Choroid plexus epithelial cell (primary cell): ENCODE data around the gene SCP2.
"Not testable (repeated sequence)": the region's sequence is repeated elsewhere in the genome, so short reads cannot be mapped to it uniquely, and the experiment has no call there.

ENCODE experiments used
- DNase-seq: peaks from one replicate; pipeline ENCODE4 v3.0.0-alpha.2; 2010; ENCODE audit warnings: low read depth
- H3K4me3 ChIP-seq: 2 replicates; pipeline ENCODE4 v1.5.1; 2011; ENCODE audit warnings: low read depth, mild to moderate bottlenecking, control low read depth, low read length, moderate library complexity
- TF ChIP-seq, protein P1 (sequence below): conservative IDR thresholded peaks from 2 replicates; pipeline ENCODE4 v1.5.1; 2011; ENCODE audit warnings: low read depth, mild to moderate bottlenecking, control low read depth, inconsistent platforms, low read length, moderate library complexity

The SCP2 gene

DNA sequence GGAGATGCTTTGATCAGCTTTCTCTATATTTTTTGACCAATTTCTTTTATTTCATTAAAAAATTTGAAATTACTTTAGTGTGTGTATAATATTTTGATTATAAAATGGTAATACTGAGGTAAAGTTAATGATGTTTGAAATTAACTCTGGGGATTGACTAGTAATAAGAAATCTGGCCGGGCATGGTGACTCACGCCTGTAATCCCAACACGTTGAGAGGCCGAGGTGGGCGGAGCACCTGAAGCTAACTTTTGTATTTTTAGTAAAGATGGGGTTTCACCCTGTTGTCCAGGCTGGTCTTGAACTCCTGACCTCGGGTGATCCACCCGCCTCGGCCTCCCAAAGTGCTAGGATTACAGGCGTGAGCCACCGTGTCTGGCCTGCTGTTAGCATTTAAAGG, 17.5 kb downstream of the SCP2 start:
- no peak for DNase-seq
- TF ChIP-seq, protein P1, sequence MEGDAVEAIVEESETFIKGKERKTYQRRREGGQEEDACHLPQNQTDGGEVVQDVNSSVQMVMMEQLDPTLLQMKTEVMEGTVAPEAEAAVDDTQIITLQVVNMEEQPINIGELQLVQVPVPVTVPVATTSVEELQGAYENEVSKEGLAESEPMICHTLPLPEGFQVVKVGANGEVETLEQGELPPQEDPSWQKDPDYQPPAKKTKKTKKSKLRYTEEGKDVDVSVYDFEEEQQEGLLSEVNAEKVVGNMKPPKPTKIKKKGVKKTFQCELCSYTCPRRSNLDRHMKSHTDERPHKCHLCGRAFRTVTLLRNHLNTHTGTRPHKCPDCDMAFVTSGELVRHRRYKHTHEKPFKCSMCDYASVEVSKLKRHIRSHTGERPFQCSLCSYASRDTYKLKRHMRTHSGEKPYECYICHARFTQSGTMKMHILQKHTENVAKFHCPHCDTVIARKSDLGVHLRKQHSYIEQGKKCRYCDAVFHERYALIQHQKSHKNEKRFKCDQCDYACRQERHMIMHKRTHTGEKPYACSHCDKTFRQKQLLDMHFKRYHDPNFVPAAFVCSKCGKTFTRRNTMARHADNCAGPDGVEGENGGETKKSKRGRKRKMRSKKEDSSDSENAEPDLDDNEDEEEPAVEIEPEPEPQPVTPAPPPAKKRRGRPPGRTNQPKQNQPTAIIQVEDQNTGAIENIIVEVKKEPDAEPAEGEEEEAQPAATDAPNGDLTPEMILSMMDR, result no peak

DNA sequence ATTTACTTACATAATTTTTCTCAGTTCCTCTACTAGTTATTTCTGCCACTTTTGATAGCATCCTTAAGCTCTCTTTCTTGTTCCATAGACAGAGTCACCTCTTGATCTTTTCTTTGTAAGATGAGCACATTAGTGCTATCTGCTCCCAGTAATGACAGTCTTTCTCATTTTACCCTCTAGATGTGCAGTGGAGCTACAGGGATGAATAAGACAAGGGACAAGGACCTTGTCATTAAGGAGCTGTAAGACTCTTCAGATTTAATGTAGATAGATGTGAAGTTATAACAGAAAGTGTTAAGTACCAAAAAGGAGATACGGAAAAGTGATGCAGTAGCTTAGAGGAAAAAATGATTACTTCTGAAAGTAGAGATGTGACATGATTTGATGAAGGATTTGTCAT, 20.4 kb downstream of the SCP2 start:
- no peak overlapping the region for H3K4me3 ChIP-seq
- DNase-seq, result no peak
- TF ChIP-seq, protein P1, result no peak

More for the DNA sequence above, 17.5 kb downstream of the SCP2 start:
- no peak overlapping the region for H3K4me3 ChIP-seq

DNA sequence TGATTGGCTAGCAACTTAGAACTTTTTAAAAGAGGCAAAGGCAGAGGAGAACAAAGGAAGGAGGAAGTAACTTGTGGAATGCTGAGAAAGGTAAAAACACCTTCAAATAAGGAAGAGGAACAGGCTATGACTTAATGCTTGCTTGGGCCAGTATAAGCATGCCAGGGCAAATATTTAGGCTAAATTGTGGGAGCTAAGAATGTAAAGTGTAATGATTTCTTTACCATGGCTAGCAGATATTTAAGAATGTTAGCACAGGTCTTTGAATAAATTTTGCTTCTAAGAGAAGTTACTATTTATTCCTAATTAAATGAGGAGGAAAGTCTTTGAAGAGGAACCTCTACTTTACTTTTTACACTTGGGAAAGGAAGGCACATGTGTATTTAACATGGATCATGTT, 22.5 kb downstream of the SCP2 start:
- DNase-seq, H3K4me3 ChIP-seq: not testable (repeated sequence)

DNA sequence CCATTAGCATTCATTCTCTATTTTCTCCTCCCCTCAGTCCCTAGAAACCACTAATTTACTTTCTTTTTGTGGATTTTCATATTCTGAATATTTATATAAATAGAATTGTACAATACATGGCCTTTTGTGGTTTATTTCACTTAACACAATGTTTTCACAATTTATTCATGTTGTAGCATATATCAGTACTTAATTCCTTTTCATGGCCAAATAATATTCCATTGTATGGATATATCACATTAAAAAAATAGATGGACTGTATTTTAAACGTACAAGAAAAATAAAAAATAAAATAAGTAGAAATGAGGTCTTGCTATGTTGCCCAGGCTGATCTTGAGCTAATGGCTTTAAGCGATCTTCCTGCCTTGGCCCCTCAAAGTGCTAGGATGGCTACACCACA, 25.0 kb downstream of the SCP2 start:
- H3K4me3 ChIP-seq, result no peak overlapping the region
- TF ChIP-seq, protein P1, result no peak
- DNase-seq, result no peak

DNA sequence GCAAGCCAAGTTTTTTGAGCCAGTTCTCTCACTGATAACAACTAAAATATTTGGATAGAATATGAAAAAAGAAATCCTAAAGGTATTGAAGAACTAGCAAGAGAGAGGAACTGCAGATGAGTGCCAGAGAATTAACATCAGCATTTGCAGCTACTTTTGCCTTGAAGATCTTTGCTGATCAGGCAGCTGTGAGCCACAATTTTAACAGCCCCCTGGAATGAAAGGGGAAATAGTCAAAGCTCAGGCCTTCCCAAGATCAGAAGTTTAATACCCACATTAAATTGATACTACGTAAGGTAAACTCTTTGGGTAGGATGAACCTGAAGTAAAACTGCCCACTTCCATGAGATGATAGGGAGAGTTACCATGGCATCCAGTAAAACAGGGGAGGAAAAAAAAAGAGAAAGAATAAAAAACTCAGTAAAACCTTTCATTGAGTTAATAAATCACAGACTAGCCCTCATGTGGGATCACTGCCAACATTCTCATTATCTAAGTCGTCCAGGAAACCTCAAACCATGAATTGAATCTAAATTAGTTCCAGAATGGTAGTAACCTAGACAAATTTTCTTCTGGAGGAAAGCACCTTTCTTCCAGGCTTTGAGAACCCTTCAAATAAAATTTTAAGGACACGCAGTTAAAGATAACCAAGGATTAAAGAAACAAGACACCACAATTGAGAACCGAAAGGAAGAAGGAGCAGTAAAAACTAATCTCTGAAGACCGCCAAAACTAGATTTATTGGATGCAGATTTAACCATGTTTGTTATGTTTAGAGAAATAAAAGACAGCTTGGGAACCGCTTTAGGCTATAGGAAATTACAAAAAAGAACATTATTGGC, 28.3 kb downstream of the SCP2 start:
- peak overlapping the region; percentile 14 for H3K4me3 ChIP-seq
- TF ChIP-seq, protein P1, result no peak
- DNase-seq, result peak; percentile 73

DNA sequence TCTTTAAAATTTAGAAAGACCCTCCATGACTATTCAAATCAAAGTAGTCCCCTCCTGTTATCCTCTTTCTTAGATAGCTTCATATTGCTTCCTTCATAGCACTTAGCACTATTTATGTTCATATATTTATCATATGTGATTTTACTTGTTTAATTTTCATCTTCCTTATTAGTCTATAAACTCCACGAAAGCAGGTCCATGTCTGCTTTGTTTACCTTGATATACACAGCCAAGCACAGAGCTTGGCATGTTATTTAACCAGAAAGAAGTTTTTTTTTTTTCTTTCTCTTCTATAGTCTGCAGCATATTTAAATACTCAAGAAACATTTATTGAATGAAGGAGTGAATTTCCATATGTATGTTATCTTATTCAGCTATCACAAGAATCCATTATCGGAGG, 36.0 kb downstream of the SCP2 start:
- DNase-seq, result no peak
- TF ChIP-seq, protein P1, result no peak

DNA sequence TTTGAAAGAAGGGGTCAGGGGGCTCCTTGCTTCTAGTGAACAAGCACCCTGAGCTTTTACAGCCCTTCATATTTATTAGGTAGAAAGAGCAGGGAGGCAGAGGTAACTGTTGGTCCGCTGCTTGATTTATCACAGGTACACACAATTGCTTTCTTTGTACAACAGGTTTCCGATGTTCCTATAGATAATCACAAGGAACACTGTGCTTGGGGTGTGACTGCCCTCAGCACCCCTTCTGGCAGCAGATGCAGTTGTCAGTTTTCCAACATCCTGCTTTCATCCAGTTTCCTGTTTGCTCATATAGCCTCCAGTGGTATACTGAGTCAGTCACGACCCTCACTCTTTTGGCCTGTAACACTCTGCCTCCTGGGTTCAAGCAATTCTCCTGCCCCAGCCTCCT, 40.6 kb downstream of the SCP2 start:
- TF ChIP-seq, protein P1, result no peak
- DNase-seq, result no peak
- H3K4me3 ChIP-seq, result no peak overlapping the region

More for the DNA sequence above, 36.0 kb downstream of the SCP2 start:
- no peak overlapping the region for H3K4me3 ChIP-seq

DNA sequence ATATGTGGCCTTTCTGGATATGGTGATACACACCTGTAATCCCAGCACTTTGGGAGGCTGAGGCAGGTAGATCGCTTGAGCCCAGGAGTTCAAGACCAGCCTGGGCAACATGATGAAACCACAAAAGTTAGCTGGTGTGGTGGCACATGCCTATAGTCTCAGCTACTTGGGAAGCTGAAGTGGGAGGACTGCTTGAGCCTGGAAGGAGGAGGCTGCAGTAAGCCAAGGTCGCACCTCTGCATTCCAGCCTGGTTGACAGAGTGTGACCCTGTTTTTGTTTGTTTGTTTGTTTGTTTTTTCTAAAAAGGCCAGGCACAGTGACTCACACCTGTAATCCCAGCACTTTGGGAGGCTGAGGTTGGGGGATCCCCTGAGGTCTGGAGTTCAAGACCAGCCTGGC, 42.2 kb downstream of the SCP2 start:
- DNase-seq, H3K4me3 ChIP-seq: not testable (repeated sequence)
